ENCODE results near the gene MYO10.
"Not testable (repeated sequence)": the region's sequence is repeated elsewhere in the genome, so short reads cannot be mapped to it uniquely, and the experiment has no call there.

MYO10 gene

GRCh38 chr5:16735101-16736060, 200.7 kb downstream of the MYO10 start:
- DNase-seq, result no peak

GRCh38 chr5:16733331-16734006, 202.6 kb downstream of the MYO10 start:
- peak; percentile 32 for DNase-seq

GRCh38 chr5:16732356-16732755, 203.7 kb downstream of the MYO10 start:
- DNase-seq, result no peak

- DNase-seq, result peak; percentile 66
Measured at GRCh38 chr5:16727755-16728325, 208.2 kb downstream of the MYO10 start.

GRCh38 chr5:16726538-16726946, 209.5 kb downstream of the MYO10 start:
- DNase-seq, result no peak

- no peak for DNase-seq
Measured at GRCh38 chr5:16725575-16725974, 210.5 kb downstream of the MYO10 start.

GRCh38 chr5:16723821-16724220, 212.3 kb downstream of the MYO10 start:
- no peak for DNase-seq

GRCh38 chr5:16722097-16722495, 214.0 kb downstream of the MYO10 start:
- DNase-seq, result no peak

GRCh38 chr5:16721151-16722096, 214.7 kb downstream of the MYO10 start:
- DNase-seq, result no peak

GRCh38 chr5:16718036-16718435, 218.1 kb downstream of the MYO10 start:
- DNase-seq, result not testable (repeated sequence)

GRCh38 chr5:16713386-16713928, 222.6 kb downstream of the MYO10 start:
- DNase-seq, result peak; percentile 58

- peak; percentile 44 for DNase-seq
Measured at GRCh38 chr5:16712620-16713019, 223.5 kb downstream of the MYO10 start.

GRCh38 chr5:16712178-16712577, 223.9 kb downstream of the MYO10 start:
- peak; percentile 60 for DNase-seq

GRCh38 chr5:16709691-16710433, 226.2 kb downstream of the MYO10 start:
- DNase-seq, result no peak

GRCh38 chr5:16707869-16708192, 228.3 kb downstream of the MYO10 start:
- DNase-seq, result no peak

- peak; percentile 36 for DNase-seq
Measured at GRCh38 chr5:16707168-16707868, 228.8 kb downstream of the MYO10 start.

GRCh38 chr5:16704945-16705344, 231.1 kb downstream of the MYO10 start:
- DNase-seq, result no peak

- peak; percentile 69 for DNase-seq
Measured at GRCh38 chr5:16702964-16703363, 233.1 kb downstream of the MYO10 start.

GRCh38 chr5:16701134-16702099, 234.7 kb downstream of the MYO10 start:
- DNase-seq, result no peak

GRCh38 chr5:16700081-16700480, 236.0 kb downstream of the MYO10 start:
- DNase-seq, result no peak
